ENCODE measurements around the gene IL1RAPL1. TPM values are rescaled to one million over a fixed set of nuclear protein-coding genes. Genes with fewer than 3 reads are reported as not detected.

Gene IL1RAPL1
- total RNA-seq, 1 donor from 2014 or later, result 1.2 TPM

DNA sequence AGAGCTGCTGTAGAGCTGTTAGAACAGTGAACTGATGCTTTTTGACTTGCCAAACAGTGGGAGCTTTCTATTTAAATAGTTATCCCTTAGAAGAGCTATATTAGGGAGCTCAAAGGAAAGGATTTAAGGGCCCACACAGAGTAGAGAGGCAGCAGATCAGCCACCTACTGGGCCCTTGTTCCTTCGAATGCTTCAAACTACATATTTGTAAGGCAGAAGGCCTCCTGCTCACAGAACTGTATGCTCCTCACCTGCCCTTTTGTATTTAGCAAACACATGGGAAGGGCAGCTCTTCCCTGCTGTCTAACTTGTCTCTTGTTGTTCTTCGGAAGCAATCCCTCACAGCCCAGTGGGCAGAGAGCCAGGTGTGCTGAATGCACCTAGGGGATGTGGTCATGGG lies 38.0 kb downstream of the IL1RAPL1 start:
- DNase-seq (ENCODE audit: extremely low read depth, low read depth, low spot score), result no peak

DNA sequence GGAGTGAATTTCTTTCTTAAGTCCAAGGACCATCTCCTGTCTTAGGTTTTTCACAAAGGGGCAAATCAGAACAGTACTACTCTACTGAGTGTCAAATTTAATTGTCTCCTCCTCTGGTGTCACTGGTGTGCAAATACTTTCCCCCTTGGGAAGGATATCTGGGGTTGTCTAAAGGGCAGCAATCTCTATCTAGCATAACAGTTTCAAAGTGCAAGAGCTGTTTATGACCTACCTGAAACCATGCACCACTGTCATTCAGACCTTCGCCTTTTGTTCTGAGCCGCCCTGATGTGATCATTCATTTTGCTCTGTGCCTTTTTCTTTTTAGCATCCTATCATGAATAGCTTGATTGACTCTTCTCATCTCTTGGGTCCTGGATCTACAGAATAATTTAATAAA lies 39.3 kb downstream of the IL1RAPL1 start:
- no peak for DNase-seq (ENCODE audit: extremely low read depth, low read depth, low spot score)

DNA sequence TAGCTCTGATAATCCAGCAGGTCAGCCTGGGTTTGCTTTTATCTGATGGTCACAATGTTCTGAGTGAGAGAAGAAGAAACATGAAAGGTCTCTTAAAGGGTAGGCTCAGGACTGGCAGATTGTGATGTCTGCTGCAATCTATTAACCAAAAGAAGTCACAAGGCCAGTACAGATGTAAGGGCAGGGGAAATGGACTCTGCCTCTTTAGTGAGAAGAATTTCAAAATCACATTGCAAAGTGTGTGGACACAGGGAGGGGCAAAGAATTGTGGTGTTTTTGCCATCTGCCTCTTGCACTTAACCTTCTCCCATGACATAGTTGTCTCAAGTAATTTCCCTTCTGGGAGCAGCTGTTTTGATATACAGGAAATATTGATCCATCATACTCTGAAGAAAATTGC lies 40.9 kb downstream of the IL1RAPL1 start:
- no peak for DNase-seq (ENCODE audit: extremely low read depth, low read depth, low spot score)

DNA sequence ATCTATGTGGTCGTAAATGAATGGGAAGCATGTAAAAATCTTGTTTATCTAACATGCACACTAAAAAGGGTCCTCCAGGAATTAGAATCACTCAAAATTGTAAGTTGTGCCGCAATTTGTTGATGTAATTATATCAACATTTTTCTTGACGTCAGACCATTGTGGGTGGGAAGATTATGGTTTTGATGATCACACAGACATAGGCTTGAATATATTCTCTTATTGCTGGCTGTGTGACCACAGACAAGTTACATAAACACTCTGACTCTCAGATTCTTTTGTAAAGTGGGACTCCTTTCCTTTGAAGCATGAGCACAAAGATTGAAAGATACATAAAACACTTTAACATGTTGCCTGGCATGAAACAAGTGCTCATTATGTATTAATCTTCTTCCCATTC lies 51.5 kb downstream of the IL1RAPL1 start:
- DNase-seq (ENCODE audit: extremely low read depth, low read depth, low spot score), result no peak

DNA sequence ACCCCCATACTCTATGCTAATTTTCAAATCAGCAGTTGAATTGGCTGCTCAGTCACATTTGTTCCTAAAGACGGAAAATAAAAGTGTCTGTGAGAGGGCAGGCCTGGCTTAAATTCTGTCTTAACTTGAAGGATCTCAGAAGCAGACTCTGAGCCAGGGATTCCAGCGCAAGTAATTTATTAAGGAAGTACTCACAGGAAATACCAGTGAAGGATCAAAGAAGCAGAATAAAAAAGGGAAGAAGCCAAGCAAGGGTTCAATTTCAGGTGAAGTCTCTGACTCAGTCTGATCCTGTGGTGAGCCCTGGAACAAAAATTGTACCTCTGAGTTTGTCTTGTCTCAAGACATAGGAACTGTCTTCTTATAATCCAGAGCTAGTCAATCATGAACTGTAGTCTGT lies 52.2 kb downstream of the IL1RAPL1 start:
- no peak for DNase-seq (ENCODE audit: extremely low read depth, low read depth, low spot score)

DNA sequence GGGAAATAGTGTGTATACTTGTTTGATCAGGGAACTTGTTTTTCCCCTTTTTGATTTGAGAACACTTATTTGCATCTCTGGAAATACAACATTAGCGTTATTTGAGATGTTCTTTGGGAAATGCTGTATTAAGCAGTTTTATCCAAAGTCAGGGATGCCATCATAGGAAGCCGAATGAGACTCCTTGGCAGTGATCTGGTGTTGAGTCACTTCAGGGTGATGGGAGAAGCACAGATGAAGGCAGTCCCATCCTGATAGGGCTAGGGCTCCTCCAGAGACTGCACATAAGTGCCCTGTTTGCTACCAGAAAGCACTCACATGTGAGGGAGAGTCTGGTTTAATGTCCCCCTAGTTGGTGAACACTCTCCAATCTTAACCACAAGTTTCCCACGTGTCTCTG lies 62.3 kb downstream of the IL1RAPL1 start:
- DNase-seq (ENCODE audit: extremely low read depth, low read depth, low spot score), result no peak

DNA sequence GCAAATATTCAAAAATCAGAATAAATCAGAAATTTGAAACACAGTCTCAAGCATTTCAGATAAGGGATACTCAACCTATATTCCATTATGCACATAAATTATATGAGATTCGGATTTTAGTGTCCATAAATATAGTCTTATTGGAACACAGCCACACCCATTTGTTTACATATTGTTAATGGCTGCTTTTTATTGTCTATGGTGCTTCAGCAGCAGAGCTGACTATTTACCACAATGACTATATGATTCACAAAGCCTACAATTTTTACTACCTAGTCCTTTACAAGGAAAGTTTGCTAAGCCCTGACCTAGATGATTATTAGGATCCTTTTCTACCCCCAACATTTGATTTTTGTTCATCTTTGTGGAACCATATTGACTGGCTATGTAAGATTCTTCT lies 63.9 kb downstream of the IL1RAPL1 start:
- no peak for DNase-seq (ENCODE audit: extremely low read depth, low read depth, low spot score)

DNA sequence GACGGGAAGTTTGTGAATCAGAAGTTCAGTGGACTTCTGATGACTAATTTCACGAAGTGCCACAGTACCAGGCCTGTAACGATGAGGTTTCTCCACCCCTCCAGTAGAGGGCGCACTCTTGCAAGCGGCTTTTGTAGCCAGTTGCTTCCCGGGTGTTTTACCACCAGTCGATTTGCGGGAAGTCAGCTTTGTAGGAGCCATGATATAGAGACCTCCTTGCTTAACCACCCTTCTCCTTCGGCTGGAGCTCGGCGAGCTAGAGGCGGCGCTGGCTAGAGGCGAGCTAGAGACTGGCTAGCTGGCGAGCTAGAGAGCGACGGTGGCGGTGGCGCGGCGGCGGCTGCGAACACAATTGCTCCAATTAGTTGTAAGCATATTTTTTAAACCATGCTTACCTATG lies 72.0 kb downstream of the IL1RAPL1 start:
- DNase-seq (ENCODE audit: extremely low read depth, low read depth, low spot score), result no peak

DNA sequence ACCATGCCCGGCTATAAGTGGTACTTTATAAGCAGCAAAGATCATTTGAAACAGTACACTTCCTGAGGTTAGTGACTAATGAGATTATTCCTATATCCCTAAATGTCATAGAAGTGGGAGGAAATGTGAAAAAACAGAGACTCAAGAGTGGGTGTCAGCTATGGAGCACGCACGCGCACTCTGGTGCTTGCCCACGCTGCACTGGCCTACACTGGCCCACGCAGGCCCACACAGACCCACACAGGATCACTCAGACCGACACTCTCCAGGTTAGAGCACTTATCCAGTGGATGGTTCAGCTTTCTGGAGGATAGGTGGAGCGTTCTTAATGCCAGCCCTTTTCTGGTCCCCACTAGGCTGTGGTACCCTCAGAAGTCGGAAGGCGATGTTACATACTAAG lies 78.5 kb downstream of the IL1RAPL1 start:
- DNase-seq (ENCODE audit: extremely low read depth, low read depth, low spot score), result no peak

DNA sequence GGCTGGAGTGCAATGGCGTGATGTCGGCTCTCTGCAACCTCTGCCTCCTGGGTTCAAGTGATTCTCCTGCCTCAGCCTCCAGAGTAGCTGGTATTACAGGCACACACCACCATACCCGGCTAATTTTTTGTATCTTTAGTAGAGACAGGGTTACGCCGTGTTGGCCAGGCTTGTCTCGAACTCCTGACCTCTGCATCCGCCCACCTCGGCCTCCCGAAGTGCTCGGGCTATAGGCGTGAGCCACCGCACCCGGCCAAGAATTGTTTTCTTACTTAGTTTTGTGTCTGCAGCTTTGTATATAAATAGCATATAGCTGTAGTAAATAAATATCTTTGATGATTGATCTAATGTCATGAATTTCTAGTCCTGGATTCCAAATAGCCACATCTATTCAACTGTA lies 81.1 kb downstream of the IL1RAPL1 start:
- no peak for DNase-seq (ENCODE audit: extremely low read depth, low read depth, low spot score)

DNA sequence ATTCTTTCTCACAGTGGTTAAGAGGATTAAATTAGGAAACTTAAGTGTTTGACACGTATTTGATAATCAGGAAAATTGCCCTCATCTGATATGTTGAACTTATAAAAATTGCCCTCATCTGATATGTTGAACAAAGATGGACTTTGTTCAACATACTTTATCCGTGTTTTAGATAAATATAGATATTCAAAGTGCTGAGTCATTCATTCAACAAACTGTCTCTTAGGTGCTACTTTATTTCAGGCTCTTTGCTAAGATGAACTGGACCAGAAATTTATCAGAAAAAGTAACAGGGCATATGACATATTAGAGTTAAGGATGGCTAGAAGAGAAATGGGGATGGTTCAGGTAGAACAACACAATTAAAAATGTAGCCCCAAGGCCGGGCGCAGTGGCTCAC lies 81.7 kb downstream of the IL1RAPL1 start:
- DNase-seq (ENCODE audit: extremely low read depth, low read depth, low spot score), result no peak

DNA sequence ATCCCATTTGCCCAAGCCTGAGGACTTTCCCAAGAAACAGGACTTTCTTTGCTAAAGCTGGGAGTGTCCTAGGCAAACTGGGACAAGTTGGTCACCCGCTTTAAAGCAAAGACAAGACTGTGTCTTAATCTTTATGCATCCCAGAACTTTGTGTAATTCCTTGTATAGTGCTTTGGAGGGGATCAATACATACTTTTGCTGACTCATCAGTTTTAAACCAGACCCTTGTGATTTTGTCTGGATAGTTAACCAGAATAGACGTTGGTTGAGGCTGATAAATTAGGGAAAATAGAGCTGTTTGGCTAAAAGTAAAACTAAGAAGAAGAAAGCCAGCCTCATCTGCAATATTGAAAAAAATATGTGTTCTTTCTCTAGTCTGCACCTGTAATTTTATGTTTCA lies 82.8 kb downstream of the IL1RAPL1 start:
- DNase-seq (ENCODE audit: extremely low read depth, low read depth, low spot score), result no peak

DNA sequence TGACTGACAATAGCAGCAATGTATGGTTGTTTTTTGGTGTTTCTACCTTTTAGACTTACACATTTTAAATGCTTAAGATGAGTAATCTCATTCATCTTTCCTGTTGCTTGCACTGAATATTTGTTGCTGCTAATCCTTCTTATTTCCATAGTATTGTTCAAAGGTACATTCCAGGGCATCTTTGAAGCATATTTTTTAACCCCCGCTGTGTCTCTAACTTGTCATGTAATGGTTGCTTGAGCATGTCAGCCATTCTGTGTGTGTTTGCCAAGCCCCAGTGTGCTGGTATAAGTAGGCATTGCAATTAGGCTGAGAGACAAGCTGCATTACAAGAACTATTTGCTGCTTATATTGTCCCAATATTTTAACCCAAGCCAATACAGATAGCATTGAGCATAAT lies 87.9 kb downstream of the IL1RAPL1 start:
- DNase-seq (ENCODE audit: extremely low read depth, low read depth, low spot score), result no peak

DNA sequence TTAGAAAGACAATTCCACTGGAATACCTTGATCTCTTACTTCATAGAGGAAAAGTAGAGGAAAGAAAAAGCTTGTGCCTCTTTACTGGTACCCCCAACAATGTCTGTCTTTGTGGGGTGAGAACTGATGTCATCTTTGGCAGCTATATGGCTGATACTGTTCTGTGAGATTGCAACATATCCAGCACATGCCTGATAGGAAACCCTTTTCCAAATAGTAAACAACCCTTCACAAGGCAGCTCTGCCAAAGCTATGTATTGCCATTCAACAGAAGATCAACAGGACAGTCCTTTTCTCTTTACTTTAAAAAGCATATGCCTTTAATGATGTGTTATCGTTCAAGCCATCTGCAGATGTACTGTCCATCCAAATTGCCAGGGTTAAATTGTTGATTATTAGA lies 105.9 kb downstream of the IL1RAPL1 start:
- no peak for DNase-seq (ENCODE audit: extremely low read depth, low read depth, low spot score)

DNA sequence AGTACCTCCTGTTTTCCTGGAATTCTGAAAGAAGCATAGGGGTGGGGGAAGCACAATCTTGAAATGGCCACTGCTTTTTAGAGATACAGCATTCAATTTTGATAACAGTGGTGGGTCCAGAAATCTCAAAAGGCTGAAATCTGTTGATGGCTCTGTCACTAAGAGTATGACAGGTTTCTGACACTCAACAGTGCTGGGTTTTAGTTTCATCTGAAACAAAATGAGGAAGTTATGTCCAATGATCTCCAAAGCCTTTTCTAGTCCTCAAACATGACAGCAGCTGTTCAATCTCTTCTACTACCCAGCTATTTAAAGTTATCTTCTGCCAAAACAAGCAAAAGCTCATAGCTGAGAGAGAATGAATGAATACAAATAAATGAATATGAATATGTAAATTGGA lies 110.5 kb downstream of the IL1RAPL1 start:
- DNase-seq (ENCODE audit: extremely low read depth, low read depth, low spot score), result no peak

DNA sequence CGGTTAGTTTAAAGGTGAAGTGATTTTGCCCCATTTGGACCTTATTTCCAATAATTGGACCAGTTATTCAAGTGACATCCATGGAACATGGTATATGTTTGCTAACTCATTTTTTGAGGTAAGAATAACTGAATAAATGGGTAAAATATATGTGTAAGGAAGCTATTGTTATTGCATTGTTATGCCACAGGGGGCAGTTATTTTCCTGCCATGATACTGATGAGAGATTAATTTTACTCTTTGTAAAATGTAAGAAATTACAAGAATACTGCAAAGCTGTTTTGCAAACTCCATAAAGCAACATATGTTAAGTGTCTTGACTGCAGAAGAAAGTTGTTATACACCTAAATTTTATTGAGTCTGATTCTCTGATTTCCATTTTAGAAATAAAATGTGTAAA lies 114.0 kb downstream of the IL1RAPL1 start:
- no peak for DNase-seq (ENCODE audit: extremely low read depth, low read depth, low spot score)

DNA sequence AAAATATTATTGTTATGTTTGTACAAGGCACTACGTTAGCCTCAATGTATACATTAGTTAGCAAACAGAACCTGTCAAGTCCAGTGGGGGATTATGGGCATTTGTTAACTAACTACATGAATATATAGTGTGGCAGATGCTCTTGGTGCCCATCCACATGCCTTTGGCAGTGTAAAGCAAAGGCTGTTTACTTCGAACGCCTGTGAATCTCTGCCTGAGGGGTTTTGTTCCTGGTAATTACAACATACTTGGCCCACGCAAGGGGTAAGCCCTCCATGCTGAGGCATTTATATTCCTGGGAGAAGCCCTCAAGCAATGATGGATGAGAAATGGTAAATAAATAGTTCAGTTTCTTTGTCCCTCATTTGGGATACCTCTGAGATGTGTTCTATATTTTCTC lies 119.7 kb downstream of the IL1RAPL1 start:
- DNase-seq (ENCODE audit: extremely low read depth, low read depth, low spot score), result no peak

DNA sequence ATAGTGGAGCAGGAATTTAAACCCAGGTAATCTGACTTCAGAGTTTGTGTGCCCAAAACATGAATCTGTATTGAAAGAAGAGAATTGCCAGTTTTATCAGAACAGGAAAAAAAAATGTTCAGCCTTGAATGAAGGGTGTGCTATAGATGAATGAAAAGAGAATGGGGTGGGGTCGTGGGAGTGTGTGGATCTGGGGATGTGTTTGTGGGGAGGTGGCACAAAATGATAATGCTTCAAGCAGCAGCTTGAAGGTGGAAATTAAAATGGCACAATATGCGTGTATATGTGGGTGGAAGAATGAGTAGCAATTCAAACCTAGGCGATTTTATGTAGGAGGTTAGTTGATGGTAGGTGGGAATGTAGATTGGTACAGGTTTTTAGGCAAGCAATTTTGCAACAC lies 122.2 kb downstream of the IL1RAPL1 start:
- no peak for DNase-seq (ENCODE audit: extremely low read depth, low read depth, low spot score)

DNA sequence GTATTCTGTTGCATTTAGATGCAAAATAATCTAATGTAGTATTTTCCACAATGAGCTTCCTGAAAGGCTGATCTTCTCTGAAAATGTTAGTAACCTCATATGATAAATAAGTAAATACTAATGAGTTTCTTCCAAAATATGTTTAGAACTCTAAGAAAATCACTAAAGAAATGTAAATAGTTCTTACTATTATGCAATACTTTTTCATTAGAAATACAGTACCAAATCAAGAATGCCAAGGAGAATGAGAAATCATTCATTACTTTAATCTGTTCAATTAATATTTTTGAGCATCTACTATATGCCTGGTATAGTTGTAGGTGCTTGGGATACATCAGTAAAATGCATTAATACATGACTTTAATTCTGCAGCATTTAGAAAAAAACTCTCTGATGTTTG lies 130.6 kb downstream of the IL1RAPL1 start:
- DNase-seq (ENCODE audit: extremely low read depth, low read depth, low spot score), result no peak

DNA sequence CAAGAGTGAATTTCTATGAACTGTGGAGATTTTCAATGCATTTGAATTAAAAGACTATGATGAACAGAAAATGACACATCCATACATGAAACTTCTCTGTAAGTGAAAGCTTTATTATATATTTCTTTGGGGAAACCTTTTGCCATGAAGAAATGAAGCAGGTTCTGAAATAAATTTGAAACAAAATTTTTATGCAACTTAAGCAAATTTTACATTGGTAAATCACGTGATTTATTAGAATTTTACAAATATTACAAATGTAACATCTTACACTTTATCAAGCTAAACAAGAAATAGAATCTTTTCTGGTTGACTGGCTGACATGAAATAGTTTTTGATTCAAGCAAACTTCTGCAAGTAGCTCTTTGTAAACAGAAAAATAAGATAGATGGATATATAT lies 131.2 kb downstream of the IL1RAPL1 start:
- DNase-seq (ENCODE audit: extremely low read depth, low read depth, low spot score), result no peak

DNA sequence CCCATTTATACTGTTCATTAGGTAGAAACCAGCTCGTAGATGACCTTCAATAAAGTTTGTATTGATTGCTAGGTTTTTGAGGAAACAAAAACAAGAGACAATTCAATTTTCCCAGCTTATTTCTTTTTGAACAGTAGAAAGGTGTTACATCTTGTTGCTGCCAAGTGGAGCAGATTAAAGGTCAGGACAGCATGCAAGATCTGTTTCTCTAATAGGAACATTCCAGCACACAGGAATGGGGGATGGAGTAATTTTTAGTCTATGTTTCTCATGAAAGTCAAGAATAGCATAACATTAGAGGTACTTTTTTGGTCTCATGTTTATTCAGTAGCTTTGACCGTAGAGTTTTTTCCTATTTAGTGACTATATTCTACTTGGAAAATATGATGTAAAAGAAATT lies 132.4 kb downstream of the IL1RAPL1 start:
- DNase-seq (ENCODE audit: extremely low read depth, low read depth, low spot score), result no peak

DNA sequence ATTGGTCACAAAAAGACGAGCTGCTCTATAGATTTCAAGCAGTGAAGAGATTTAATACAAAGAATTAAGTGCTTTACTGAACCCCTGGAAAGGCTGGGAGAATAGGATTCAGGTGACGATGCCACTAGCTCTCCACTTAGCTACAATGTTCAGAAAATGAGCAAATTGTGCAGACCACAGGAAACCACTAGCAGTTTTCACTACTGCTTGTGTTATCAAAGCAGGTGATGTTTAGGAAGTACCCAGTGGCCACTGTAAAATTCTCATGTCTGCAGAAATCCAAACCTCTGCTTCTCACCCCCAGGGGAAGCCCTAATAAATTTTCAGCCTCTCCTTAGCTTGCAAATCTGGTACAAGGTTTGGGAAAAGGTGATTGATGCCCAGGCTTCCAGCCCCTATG lies 165.1 kb downstream of the IL1RAPL1 start:
- DNase-seq (ENCODE audit: extremely low read depth, low read depth, low spot score), result no peak

DNA sequence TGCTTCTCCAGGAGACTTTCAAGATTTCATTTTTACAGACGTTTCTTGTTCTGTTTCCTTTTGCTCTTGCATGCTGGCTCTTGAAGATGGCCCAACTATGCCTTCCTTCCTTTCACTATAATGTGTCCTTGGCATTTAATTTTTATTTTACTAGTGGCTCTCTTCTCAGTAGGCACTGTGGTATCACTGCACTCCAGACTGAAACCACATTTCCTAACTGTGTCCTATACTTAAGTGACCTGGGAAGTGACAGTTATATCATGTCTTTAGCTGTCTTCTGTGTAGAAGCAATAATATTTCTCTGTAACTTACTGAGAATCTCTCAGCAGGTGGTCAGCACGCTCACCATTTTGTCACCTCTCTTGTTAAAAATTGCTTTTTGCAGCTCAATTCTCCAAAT lies 168.9 kb downstream of the IL1RAPL1 start:
- DNase-seq (ENCODE audit: extremely low read depth, low read depth, low spot score), result no peak

DNA sequence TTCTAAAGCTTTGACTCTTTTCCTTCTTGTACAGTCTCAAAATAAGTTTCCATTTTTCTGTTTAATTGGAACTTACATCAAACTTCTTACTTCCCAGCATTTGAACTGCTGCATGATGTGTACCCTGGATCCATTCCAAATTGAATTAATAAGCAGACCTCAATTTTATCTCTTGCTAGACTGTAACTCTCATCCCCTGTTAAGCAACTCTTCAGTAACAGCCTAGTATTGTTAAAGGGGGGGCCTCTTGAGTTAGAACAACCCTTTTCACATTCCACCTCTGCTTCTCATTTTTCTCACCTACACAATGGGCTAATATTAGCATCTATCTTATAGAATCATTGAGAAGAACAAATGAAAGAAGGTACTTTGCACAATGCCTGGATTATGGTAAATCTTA lies 169.4 kb downstream of the IL1RAPL1 start:
- DNase-seq (ENCODE audit: extremely low read depth, low read depth, low spot score), result no peak
